Dedifferentiated amniotic fluid mesenchymal stem cell (primary cell): ENCODE measurements around the gene NPRL2.

Experiments
- DNase-seq: peaks from one replicate; pipeline ENCODE4 v3.0.0-alpha.2; 2016; ENCODE audit errors: extremely low spot score

NPRL2 gene

GRCh38 chr3:50350527-50351322, at the start of gene NPRL2, which contains the start of gene CYB561D2:
NPRL2 (minus strand) TSS chr3:50350775; CDS start chr3:50350652, 123 bp downstream.
CYB561D2 (plus strand) TSS chr3:50350862; CDS start chr3:50351434, 572 bp downstream.
- peak; percentile 90 for DNase-seq

GRCh38 chr3:50396502-50396901, 45.9 kb upstream of the NPRL2 start:
- DNase-seq: no peak

GRCh38 chr3:50395070-50395860, 44.7 kb upstream of the NPRL2 start:
- DNase-seq: no peak

GRCh38 chr3:50393061-50393460, 42.5 kb upstream of the NPRL2 start:
- DNase-seq: no peak

GRCh38 chr3:50392101-50392715, 41.6 kb upstream of the NPRL2 start:
- DNase-seq: no peak

- no peak for DNase-seq
Measured at GRCh38 chr3:50390508-50391224, 40.1 kb upstream of the NPRL2 start.

- no peak for DNase-seq
Measured at GRCh38 chr3:50389414-50389767, 38.8 kb upstream of the NPRL2 start.

- DNase-seq: no peak
Measured at GRCh38 chr3:50388720-50389413, 38.3 kb upstream of the NPRL2 start.

GRCh38 chr3:50388016-50388719, 37.6 kb upstream of the NPRL2 start:
- DNase-seq: no peak

- DNase-seq: no peak
Measured at GRCh38 chr3:50385754-50386153, 35.2 kb upstream of the NPRL2 start.

GRCh38 chr3:50383750-50384149, 33.2 kb upstream of the NPRL2 start:
- no peak for DNase-seq

- DNase-seq: no peak
Measured at GRCh38 chr3:50382722-50383121, 32.1 kb upstream of the NPRL2 start.

GRCh38 chr3:50381383-50381782, 30.8 kb upstream of the NPRL2 start:
- no peak for DNase-seq

- DNase-seq: no peak
Measured at GRCh38 chr3:50380405-50381085, 30.0 kb upstream of the NPRL2 start.

- DNase-seq: no peak
Measured at GRCh38 chr3:50378757-50379156, 28.2 kb upstream of the NPRL2 start.

- DNase-seq: no peak
Measured at GRCh38 chr3:50378024-50378423, 27.4 kb upstream of the NPRL2 start.

GRCh38 chr3:50375258-50375931, 24.8 kb upstream of the NPRL2 start:
- DNase-seq: no peak

- DNase-seq: no peak
Measured at GRCh38 chr3:50374363-50375257, 24.0 kb upstream of the NPRL2 start.
